Body of pancreas (tissue), 4 donors: ENCODE results near the gene NPTXR.

Source experiments
- CTCF ChIP-seq, 7 experiments: fragments of 450-650 bp in 4 of 7; fragments of 200-600 bp in 3 of 7; sonication (generic) in 3 of 7; IDR thresholded peaks; one replicate each; pipeline ENCODE4 v1.5.1; 2016 to 2019; ENCODE audit warnings: antibody characterized with exemption in 7 of 7
- POLR2A ChIP-seq, 3 donors: fragments of 450-650 bp; IDR thresholded peaks; one replicate each; pipeline ENCODE4 v1.6.1; 2016; ENCODE audit warnings: antibody characterized with exemption in 3 of 3, mild to moderate bottlenecking in 2 of 3

GRCh38 chr22:38786631-38787030 lies 57.2 kb downstream of the NPTXR start:
- TF ChIP-seq CTCF (IDR thresholded peaks at IDR 0.05) (no peak), POLR2A (IDR thresholded peaks at IDR 0.05) (no peak)
